ENCODE results near the gene SMOC2. TPM values are rescaled to one million over a fixed set of nuclear protein-coding genes. Genes with fewer than 3 reads are reported as not detected.

SMOC2 gene
- total RNA-seq, 1 experiment from 2014 or later, result 2.1 TPM

DNA sequence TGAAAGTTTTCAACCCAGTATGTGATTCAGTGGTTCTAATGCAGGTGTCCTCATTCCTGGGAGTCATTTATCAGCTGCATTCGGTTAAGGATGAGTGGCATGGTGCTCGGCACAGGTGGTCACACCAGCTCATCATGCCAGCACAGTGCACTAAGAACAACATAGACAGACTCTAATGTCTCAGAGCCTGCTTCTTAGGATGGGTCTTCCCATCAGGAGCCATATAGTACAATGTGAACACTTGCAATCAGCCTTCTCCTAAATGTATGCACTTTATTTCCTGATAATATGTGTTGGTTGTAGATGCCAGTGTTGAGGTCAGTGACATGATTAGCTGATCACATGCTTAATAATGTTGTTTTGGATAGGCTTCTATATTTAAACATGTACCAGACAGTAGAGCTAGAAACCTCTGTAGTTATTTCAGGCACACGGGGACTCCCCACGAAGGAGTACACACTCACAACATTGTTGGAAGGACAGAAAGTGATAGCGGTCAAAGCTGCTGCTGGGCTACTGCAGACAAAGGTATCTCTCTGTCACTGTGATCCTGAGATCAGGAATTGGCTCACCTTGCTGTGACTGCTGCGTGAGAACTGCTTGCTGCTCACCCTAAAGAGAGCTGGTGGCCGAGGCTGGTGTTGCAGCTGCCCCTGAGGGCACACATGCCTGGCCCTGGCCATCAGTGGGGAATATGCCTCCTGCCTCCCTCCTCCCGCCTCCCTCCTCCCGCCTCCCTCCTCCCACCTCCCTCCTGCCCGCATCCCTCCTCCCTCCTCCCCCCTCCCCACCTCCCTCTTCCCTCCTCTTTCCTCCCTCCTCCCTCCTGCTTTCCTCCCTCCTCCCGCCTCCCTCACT, 195.4 kb downstream of the SMOC2 start:
- Histone ChIP-seq H3K9ac (ENCODE audit: extremely low read depth, insufficient read length, low read length) (no peak overlapping the region), H3K23ac (ENCODE audit: insufficient read length, low read depth, low read length) (no peak overlapping the region), H3K56ac (ENCODE audit: insufficient read length, low read depth, low read length) (no peak overlapping the region), H3K9me3 (ENCODE audit: control insufficient read depth, low read depth, low read length) (no peaks in the 10 kb centered on the region), H2BK15ac (ENCODE audit: low read depth, low read length) (no peak overlapping the region), H4K8ac (replicated peaks; ENCODE audit: insufficient read length, low read depth, low read length) (no peak overlapping the region), H4K20me1 (ENCODE audit: control insufficient read depth, insufficient read depth, insufficient read length) (no peaks in the 10 kb centered on the region), H3T11ph (ENCODE audit: low read length) (no peak overlapping the region), H3K4ac (ENCODE audit: low read depth, low read length) (no peak overlapping the region), H2AK5ac (ENCODE audit: insufficient read length, low read length) (no peak overlapping the region), H2BK20ac (ENCODE audit: low read depth, low read length, poor library complexity, severe bottlenecking) (no peak overlapping the region), H3K79me1 (ENCODE audit: insufficient read depth, low read depth, low read length, poor library complexity, severe bottlenecking) (no peaks in the 10 kb centered on the region), H4K5ac (ENCODE audit: insufficient read length, low read depth, low read length) (no peak overlapping the region), H3K14ac (ENCODE audit: insufficient read depth, low read length) (no peak overlapping the region), H3K18ac (ENCODE audit: insufficient read length, low read depth, low read length) (no peak overlapping the region), H3K23me2 (ENCODE audit: insufficient read length, low read depth, low read length, poor library complexity, severe bottlenecking) (no peaks in the 10 kb centered on the region), H3K4me1 (ENCODE audit: insufficient read depth, low read length) (peaks cover 5% of the 10 kb centered on the region; the same call in 1 of the 2 replicates), H2BK12ac (ENCODE audit: insufficient read length, low read depth, low read length) (no peak overlapping the region), H4K91ac (ENCODE audit: insufficient read length, low read depth, low read length) (no peak overlapping the region), H2BK120ac (ENCODE audit: low read depth, low read length, poor library complexity, severe bottlenecking) (no peak overlapping the region), H3K79me2 (ENCODE audit: insufficient read depth, low read length) (no peaks in the 10 kb centered on the region), H2BK5ac (ENCODE audit: insufficient read length, low read length) (no peak overlapping the region), H3K4me2 (ENCODE audit: insufficient read depth, insufficient read length, low read length) (no peak overlapping the region), H3K27me3 (ENCODE audit: insufficient read depth, low read length) (no peaks in the 10 kb centered on the region), H2AFZ (ENCODE audit: low read length) (no peak overlapping the region), H3K27ac (ENCODE audit: insufficient read length, low read depth, low read length) (no peak overlapping the region)
- H3K36me3 Mint-ChIP-seq (ENCODE audit: insufficient read depth in 1 of 3, low read depth in 3 of 3), result peaks cover 0 to 2% (median 0%) of the 10 kb centered on the region in 3 experiments; a peak in 2 of 7 replicates
- DNase-seq, result peak; percentile 58
- H3K4me3 Mint-ChIP-seq, result no peak overlapping the region
- peaks cover 44 to 45% of the 10 kb centered on the region in 2 experiments for H3K4me1 Mint-ChIP-seq
- H3K27ac Mint-ChIP-seq, result peak overlapping the region in 1 of 3 experiments; percentile 89; a peak in 1 of 7 replicates
- no CpG with 5 or more reads among the region's 11 CpGs for WGBS (ENCODE audit: extremely low coverage, insufficient read length, low lambda C conversion rate)
- TF ChIP-seq, protein P1, sequence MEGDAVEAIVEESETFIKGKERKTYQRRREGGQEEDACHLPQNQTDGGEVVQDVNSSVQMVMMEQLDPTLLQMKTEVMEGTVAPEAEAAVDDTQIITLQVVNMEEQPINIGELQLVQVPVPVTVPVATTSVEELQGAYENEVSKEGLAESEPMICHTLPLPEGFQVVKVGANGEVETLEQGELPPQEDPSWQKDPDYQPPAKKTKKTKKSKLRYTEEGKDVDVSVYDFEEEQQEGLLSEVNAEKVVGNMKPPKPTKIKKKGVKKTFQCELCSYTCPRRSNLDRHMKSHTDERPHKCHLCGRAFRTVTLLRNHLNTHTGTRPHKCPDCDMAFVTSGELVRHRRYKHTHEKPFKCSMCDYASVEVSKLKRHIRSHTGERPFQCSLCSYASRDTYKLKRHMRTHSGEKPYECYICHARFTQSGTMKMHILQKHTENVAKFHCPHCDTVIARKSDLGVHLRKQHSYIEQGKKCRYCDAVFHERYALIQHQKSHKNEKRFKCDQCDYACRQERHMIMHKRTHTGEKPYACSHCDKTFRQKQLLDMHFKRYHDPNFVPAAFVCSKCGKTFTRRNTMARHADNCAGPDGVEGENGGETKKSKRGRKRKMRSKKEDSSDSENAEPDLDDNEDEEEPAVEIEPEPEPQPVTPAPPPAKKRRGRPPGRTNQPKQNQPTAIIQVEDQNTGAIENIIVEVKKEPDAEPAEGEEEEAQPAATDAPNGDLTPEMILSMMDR (conservative IDR thresholded peaks at IDR 0.05), result peak; percentile 27; the same call in 2 of the 3 replicates
- H3K27me3 Mint-ChIP-seq (ENCODE audit: low read depth), result no peaks in the 10 kb centered on the region; the same call in none of the 2 replicates
- H3K9me3 Mint-ChIP-seq, result peaks cover 0 to 6% of the 10 kb centered on the region in 2 experiments; a peak in 3 of 5 replicates
